ENCODE measurements around the gene FOXC1.

The FOXC1 gene

DNA sequence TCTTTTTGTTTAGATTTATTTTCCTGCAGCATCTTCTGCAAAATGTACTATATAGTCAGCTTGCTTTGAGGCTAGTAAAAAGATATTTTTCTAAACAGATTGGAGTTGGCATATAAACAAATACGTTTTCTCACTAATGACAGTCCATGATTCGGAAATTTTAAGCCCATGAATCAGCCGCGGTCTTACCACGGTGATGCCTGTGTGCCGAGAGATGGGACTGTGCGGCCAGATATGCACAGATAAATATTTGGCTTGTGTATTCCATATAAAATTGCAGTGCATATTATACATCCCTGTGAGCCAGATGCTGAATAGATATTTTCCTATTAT lies 3.2 kb downstream of the FOXC1 start:
- no peak for DNase-seq

DNA sequence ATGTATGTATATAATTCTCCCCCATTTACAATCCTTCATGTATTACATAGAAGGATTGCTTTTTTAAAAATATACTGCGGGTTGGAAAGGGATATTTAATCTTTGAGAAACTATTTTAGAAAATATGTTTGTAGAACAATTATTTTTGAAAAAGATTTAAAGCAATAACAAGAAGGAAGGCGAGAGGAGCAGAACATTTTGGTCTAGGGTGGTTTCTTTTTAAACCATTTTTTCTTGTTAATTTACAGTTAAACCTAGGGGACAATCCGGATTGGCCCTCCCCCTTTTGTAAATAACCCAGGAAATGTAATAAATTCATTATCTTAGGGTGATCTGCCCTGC lies 3.6 kb downstream of the FOXC1 start:
- DNase-seq, result no peak

DNA sequence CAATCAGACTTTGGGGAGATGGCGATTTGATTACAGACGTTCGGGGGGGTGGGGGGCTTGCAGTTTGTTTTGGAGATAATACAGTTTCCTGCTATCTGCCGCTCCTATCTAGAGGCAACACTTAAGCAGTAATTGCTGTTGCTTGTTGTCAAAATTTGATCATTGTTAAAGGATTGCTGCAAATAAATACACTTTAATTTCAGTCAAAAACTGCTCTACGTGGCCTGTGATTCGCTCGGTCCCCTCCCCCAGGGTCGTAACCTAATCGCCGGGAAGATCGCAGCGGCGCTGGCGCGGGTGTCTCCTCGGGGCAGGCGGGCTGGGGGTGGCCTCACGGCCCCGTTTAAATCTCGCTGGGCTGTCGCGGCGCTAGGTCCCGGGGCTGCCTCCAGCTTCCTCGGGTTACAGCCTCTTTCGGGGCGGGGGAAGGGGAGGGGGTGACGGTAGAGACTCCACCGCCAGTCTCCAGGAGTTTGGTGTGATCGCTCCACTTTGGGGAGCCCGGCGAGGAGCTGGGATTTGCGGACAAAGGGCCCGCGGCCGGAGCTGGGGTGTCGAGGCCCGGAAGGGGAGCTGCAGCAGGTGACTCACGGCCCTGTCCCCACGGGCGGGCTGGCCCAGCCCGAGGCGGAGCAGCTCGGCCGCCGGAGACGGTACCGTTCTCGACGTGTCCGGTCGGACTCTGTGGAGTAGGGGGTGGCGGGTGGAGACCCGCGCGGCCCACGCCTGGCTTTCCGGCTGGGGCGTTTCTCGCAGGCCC lies 4.2 kb downstream of the FOXC1 start:
- no peak for DNase-seq

DNA sequence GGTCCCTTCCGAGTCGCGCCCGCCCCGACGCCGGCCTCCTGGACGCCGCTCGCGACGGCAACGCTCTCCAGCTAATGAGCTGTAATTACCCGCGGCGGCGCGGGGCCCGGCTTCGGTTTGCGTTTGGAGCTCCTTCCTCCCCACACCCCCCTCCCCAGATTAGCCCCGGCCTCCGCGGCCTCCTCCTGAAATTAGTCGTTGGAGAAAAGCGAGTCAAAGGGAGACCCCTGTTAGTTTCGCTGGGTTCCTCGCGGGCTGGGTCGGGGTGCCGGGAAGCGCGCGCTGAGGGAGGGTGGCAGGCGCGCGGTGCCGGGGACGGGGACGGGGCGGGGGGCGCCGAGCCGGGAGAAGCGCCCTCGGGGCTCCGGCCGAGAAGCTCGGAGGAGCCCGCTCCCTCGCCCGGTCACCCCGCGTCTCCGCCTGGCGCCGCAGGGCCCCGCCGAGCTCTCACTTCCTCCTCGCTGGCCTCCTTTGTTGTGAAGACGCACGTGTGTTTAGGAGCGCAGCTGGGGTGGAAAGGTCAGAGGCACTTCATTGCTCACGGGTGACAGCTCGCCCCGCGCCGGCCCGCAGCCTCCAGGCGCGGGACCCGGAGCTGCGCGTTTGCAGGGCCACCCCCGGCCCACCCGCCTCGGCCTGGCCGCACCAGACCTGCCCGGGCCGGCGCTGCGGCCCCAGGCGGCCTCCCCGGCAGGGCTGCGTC lies 4.9 kb downstream of the FOXC1 start:
- no peak for DNase-seq

DNA sequence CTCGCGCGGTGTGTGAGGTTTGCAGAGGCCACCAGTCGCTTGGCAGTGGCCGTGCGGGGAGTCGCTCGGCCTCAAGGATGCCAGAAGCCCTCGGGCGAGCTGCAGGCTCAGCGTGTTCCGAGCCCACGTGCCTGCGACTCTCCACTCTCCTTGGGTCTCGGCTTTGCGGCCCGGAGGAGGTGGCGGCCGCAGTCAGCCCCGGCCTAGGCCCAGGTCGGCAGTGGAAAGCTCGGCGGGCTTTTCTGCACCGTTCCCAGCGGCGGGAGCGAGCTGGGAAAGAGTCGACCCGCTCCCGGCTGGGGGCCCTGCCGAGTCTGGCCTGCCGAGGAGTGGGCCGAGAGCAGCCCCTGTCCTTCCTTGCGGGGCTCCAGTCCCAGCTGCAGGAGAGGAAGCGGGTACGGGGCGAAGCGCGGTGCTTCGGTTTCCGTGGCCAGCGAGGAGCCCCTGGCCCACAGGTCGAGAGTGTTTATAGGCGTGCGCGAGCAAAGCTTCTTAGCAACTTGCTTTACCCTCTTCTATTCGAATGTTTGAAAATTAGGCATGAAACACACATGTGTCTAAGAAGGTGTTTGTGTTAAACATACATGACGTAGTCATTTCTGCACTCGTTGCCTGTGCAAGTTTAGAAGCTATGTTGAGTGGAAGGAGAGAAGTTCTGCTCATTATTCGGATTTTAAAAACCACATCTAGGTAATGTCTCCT lies 5.6 kb downstream of the FOXC1 start:
- DNase-seq, result no peak

DNA sequence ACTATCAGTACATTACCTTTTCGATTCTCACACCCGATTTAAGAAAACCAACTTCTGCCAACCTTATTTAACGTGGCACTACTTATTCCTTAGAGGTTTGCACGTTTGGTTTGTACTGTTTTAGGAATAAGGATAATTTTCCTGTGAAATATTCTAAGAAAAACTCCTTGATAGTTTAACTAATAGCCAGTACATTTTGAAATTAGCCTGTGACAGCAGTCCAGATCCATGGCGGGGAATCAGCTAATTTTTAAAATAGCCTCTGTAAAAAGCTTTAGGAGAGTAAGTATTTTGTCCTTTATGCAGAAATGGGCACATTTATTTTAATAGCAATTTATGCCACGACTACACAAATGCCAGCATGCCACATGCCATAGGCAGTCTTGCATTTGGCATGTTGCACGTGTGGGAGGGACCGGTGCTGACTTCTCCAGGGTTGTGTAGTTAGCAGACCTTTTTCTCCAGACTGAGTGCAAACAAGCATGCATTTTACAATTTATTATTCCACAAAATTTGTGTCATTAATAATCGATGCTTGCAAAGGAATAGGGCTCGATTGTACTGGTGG lies 6.2 kb downstream of the FOXC1 start:
- no peak for DNase-seq

DNA sequence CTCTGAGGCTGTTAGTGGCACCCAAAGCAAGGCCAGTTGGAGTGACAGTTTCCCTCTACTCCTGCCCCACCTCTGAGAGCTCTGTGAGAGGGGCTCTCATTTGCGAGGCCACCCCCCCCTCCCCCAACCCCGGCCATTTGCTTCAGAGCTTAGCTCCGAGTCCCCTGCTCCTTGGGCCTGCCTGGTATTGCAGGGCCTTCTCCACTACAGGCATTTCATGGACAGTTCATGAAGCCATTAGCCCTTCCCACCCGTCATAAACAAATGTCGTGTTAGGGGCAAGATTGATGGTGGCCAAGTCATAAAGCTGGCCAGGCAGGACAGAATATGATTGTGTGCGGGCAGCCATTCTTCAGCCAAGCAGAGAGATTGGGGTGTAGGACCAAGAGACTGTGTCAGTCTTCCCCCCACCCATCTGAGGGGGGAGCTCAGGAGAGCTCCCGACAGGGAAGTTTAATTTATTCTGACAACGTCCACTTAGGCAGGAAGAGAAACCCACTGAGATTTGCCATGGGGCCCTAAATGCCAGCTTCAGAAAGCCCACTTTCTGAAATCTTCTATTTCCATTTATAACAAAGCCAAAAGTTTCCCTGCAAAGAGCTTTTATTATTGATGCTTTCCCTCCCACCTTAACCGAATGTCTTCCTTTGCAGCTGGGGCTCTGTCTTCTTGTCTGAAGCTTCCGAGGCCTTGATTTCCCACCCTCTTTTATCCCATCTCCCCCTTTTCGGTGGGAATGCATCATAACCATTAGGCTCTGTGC lies 7.2 kb downstream of the FOXC1 start:
- DNase-seq, result no peak

DNA sequence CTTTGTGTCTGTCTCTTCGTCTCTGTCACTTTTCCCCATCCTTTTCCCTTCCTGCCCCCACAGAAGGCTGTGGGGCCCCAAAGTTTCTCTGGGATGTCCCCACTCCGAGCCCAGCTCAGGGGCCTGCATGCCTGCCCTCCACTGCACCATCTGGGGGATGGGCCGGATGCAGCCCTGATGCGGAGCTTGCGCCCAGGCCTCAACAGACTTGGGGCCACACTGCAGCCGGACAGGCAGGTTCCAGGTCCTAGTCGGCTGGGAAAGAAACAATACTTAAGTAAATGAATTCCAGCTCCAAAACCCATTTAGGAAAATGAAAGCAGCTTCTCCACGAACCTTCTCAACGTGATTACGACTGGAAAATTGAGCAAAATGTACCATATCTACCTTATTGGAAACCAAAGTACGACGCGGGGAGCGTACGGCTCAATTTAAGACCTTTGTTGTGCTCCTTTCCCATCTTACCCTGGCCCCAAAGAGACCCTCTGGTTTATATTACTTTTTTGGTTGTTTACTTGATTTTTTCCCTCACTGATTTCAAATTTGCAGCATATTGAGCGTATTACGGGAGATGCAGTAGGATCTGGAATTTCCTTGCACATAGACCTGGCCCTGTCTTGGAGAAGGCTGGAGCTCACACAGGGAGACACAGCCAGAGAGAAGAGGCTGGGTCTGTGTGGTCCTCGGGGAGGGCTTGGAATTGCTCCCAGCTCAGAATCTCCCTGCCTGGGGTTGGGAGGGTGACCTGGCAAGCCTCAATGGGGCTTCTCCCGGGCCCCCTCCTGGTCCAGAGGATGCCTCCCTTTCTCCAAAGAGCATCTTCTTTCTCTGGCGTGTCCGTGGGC lies 8.0 kb downstream of the FOXC1 start:
- DNase-seq, result no peak

DNA sequence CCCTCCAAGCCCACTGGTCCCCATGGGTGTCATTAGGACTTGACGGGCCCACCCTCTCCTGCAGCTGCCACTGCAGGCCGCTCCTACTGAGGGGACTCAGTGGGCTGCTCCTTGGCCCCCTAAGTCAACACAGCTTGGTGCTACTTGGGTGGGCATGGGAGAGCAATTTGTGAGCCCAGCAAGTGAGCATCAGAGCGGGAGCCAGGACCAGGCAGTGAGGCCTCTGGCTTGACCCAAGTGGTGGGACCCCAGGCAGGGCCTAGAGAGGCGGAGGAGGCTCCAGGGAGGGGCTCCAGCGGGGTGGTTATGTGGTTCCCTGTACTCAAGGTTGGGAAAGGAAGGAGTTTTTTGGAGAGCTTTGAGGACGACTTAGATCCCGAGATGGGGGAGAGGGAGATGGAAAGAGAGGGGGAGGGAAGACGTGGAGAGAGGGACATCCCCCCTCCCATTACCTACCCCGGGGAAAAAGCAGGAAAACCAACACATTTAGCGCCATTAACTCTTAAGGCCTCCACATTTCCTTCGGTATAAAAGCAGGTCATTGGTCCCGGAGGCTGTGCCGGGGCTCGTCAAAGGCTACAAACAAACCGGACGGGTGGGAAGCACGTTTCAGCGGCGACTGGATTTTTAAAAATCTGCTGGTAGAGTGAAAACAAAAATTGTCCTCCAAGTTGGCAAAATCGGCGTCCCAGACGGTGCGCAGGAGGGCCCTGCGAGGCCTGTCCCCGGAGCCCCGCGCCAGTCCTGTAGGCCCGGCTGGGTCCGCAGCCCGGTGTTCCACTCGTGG lies 8.8 kb downstream of the FOXC1 start:
- DNase-seq, result no peak

DNA sequence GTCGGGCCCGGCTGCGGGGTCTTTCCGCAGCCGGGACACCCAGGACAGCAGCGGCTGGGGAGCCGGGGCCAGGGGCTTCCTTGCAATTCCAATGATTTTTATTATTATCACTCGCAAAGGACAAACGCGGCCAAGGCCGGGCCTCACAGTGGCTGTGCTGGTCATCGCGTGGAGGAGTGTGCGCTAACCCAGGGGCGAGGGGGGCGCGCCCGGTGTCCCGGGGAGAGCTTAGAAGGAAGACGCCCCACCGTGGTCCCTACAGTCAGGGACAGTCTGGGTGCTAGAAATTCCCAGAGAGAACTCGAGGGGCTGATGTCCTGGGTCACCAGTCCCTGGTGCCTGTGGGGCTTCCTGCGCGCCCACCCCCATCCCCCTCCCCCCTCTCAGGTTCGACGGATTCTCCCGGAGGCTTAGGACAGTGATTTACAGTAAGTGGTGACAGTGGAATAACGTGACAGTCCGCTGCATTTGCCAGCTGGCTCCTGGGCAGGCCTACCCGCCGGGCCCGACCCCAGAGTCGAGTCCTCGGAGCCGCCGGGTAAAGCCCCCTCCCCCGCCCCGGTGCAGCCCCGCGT lies 9.5 kb downstream of the FOXC1 start:
- DNase-seq, result no peak

DNA sequence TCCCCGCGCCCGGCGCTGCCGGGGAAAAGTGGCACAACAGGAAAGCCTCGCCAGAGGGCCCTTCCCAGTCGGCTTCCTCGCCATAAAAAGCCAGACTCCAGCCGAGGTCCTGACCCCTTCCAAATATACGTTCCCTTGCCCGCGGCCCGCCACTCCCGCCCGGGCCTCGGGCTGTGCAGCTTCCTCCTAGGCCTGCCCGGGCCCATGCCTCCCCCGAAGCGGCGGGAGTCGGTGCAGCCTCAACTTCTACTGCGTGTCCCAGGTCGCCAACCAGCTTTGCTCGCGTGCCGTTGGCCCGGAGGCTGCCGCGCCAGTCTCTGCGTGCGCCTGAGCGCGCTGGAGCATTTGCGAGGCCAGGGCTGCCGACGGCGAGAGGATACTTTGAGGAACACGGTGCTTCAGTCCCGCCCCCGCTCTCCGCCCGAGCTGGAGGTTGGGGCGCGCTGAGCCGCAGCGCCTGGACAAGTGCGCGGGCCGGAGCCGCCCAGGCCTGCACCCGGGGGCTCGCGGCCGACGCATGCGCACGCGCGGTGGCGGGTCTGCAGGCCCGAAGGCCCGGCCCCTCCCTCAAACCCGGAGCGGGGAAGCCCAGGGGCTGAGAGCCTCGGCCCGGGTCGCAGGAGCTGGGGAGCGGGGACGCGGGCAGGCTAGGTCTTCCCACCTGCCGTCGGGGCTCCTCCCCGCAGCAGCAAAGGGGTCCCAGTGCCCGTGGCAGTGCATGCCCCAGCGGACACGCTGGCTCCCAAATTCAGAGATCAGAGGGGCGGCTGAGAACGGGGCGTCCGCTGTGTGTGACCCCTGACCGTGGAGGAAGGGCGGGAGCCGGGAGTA lies 10.2 kb downstream of the FOXC1 start:
- DNase-seq, result no peak

DNA sequence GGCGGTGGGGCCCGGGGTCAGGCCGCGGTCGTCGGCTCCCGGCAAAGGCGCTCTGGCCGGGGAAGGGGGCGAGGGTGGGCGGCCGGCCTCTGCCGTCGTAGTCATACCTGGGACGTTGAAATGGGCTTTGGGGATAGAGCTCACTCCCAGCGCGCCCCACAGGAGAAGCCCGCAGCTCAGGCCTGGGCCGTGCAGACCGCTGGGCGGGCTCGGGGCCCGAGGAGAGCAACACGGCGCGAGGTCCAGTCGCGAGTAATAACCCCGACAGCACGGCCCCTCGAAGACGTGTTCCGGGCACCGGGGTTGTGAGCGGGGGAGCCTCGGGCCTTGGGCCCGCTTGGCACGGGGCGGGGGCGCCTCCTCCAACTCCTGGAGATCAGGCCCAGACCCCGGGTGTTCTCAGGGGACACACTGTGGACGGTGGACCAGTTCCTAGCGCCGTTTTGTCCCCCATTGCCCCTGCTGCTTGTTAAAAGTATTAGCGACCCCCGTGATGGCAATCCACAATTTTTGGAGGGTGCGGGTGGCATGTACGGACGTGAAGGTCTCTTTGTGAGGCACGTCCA lies 10.9 kb downstream of the FOXC1 start:
- DNase-seq, result no peak

DNA sequence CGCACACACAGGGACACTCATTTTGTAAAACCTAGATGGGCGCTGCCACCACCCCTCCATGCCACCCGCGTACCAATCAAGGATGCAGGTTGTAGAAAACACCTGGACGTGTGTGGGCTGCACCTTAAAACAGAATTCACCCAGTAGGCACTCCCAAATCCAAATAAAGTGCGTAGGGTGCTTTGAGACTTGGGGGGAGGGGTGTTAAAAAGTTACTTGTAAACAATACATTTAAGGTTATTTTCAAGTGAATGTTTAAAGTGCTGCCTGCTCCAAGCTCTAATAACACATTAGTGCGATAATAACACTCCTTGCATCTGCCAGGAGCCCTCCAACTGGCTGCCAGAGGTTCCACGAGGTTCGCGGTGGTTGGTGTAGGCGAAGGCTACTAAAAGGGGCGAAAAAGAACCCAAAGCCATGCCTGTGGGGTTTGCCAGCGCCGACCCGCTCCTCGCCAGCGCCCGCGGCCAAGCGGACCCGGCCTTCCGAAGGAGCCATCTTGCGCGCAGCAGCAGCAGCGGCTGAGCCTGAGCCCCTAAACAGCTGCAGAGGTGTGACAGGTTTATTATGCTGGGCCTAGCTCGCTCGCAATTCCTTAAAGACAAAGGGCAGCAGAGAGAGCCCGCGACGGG lies 11.5 kb downstream of the FOXC1 start:
- DNase-seq, result no peak

DNA sequence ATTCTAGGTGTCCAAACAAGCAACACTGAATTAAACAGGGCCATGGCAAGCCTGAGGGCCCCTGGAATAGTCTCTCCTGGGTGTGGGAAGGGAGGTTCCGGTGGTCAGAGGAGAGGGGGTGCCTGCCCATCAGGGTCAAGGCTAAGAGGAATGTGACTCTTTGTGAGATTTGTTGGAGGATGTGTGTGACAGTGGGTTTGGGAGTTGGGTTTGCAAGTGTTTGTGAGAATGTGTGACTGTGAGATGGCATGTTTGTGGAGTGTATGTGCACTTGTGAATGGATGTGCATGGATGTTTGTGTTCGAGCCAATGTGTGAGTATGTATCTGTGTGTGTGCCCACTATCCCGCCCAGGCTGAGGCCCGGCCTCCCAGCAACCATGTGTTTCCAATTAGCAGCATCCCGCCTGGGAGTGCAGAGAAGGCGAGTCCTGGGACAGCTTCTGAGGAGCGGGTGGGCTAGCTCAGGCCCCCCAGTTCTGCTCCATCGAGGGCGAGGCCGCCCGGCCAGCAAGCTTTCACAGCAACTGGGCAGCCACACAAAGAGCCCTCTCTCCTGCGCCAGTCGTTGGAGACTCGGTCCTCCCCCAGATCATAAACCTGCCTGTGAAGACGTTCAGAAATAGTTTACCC lies 12.6 kb downstream of the FOXC1 start:
- DNase-seq, result no peak

DNA sequence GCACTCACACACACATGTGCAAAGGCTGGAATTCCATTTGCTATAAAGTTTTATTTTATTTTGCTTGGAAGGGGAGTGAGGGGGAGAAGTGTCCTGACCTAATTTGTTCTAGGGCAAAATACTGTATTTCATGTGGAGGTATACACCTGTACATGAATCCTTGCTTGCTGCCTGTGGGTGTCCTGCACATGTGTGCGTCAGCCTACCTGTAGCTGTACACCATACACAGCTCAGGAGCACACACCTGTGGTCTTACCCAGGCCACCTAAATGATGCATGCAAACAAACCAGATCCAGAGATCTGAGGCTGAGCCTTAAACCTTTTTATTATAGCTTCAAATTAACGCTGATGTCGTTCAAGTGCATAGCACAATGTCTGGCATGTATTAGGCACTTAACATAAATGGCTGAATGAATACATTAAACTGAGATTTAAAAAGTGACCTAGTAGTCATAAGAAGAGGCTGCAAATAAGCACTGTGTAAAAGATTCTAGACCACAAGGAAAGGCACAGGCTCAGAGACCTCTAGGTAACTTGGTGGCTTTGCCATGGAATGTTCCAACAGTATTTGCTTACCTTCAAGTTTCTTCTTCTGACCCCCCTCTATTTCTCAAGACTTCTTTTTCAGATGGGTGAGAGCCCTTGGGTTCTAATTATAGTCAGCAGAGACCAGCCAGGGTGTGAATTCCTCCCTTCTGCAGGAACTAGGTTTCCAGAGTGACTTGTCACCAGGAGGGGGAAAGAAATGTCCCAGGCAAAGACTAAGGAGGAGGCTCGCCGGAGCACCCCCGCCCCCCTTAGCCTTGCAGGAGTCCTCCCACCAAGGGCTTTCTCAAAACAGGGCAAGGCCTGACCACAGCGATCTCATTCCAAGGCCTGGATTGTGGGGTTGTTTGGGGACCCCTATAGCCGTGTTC lies 13.4 kb downstream of the FOXC1 start:
- no peak for DNase-seq

DNA sequence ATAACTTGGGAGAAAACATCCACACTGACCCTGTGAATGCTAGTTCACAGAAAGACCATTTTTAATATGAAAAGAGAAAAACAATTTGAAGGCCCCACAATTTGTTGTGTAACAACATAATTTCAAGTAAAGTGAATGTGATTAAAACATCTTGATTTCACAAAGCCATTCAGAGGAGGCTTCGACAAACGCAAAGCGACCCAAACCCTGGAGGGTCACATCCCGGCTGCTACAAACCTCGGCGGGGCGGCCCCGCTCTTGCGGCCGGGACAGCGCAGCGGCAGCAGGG lies 14.0 kb downstream of the FOXC1 start:
- no peak for DNase-seq

DNA sequence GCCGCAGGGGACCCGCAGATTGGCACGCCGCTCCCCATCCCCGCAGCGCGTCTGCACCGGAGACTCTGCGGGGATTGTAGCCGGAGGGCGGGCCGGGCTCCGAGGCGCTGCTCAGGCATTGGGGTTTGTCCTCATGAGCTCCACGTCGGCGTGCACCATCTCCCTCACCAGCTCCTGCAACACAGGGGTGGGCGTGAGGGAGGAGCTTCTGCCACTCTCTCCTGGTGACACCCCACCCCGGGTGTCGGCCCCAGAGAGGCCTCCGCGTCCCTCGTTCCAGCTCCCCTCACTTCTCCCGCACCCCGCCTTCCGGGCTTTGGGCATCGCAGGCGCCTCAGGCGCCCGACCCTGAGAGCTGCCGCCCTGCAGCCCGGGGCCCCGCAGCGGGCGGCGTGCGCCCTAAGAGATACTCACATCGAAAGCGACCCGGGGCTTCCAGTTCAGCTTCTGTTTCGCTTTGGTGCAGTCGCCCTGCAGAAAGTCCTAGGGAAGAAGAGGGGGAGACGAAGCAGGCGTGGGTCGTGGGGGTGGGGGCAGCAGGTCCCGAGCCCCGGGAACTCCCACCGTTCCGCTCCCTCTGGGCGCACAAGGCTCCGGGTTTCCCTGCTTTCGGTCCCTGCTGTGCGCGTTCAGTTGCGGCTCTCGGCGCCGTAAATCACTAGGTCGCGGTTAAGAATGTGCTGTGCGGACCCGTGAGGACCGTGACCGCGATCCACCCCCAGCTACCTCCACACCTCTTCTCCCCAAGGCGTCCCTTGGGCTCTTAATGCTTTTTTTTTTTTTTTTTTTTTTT lies 14.5 kb downstream of the FOXC1 start:
- no peak for DNase-seq

Measured in SHP77 treated with DMSO at 0.1 percent for 48 hours (cell line).